Spleen (tissue), 7 donors: ENCODE data around the gene TNFRSF18.

Experiments
- POLR2AphosphoS5 ChIP-seq, 3 donors: sonication (generic); formaldehyde crosslinking; IDR thresholded peaks; one replicate each; pipeline ENCODE4 v1.5.1; 2017; ENCODE audit warnings: antibody characterized with exemption in 3 of 3
- TF ChIP-seq, protein P1 (sequence below), 11 experiments: fragments of 200-600 bp in 7 of 11; fragments of 450-650 bp in 4 of 11; sonication (generic) in 4 of 11; IDR thresholded peaks in 8 of 11; conservative IDR thresholded peaks in 3 of 11; 1 replicate in 7 of 11; 2 replicates in 4 of 11; pipeline versions ENCODE4 v1.4.0 to v1.8.0; 2016 to 2021; ENCODE audit warnings: antibody characterized with exemption in 11 of 11, inconsistent platforms in 4 of 11, mild to moderate bottlenecking in 1 of 11
- donor health status: DM: no; HTN: no; CAD: no; lungs with moderate emphysema.
- donor health status: DM: no; HTN: no; CAD: no.
- donor health status: DM: no; HTN: no; CAD: no.

DNA sequence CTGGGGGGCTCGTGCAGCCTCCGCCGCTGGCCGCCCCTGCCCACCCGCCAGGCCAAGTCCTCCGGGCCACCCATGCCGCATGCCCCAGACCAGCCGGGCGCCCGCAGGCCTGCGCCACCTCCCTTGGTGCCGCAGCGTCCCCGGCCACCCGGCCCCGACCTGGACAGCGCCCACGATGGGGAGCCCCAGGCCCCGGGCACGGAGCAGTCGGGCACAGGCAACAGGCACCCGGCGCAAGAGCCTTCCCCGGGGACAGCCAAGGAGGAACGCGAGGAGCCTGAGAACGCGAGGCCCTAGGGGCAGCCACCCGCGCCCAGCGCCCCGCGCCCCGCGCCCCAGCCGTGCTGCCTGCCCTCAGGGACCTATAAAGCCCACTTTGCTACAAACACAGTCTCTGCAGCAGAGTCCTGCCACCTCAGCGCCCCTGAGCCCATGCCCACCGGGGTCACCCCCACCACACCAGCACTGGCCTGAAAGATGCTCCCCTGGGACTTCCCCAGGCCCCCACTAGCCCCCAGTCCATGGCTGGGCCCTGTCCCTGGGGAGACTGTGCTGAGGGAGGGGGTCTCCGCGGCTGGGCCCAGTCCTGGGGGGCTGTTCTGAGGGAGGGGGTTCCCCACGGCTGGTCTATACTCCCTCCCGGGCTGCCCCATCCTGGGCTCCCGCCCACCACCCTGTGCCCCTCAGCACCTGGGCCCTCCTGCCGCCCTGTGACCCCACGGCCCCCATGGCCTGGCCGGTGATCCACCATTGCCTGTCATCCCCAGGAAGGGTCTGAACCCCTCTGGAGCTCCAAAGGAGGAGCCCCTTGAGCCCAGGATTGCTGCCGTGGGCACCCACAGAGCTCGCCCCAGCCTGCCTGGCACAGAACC, 8.6 kb downstream of the TNFRSF18 start:
- TF ChIP-seq, protein P1, sequence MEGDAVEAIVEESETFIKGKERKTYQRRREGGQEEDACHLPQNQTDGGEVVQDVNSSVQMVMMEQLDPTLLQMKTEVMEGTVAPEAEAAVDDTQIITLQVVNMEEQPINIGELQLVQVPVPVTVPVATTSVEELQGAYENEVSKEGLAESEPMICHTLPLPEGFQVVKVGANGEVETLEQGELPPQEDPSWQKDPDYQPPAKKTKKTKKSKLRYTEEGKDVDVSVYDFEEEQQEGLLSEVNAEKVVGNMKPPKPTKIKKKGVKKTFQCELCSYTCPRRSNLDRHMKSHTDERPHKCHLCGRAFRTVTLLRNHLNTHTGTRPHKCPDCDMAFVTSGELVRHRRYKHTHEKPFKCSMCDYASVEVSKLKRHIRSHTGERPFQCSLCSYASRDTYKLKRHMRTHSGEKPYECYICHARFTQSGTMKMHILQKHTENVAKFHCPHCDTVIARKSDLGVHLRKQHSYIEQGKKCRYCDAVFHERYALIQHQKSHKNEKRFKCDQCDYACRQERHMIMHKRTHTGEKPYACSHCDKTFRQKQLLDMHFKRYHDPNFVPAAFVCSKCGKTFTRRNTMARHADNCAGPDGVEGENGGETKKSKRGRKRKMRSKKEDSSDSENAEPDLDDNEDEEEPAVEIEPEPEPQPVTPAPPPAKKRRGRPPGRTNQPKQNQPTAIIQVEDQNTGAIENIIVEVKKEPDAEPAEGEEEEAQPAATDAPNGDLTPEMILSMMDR (IDR thresholded peaks at IDR 0.05 in 8 of 11, conservative IDR thresholded peaks at IDR 0.05 in 3 of 11), result no peak
- no peak for TF ChIP-seq POLR2AphosphoS5 (IDR thresholded peaks at IDR 0.05)
